GF-D8 (cell line): ENCODE results near the gene PREX1.

ENCODE experiments used
- DNase-seq: peaks from one replicate; lab custom pipeline; 2025; lab: John Stamatoyannopoulos, UW

The PREX1 gene

GRCh38 chr20:48621376-48622078 lies 206.3 kb downstream of the PREX1 start:
- no peak for DNase-seq

GRCh38 chr20:48620507-48621375 lies 207.1 kb downstream of the PREX1 start:
- peak; percentile 9 for DNase-seq

GRCh38 chr20:48620154-48620506 lies 207.7 kb downstream of the PREX1 start:
- DNase-seq = no peak

GRCh38 chr20:48619126-48620101 lies 208.4 kb downstream of the PREX1 start:
- no peak for DNase-seq

- DNase-seq = no peak
Measured at GRCh38 chr20:48618631-48619030, 209.2 kb downstream of the PREX1 start.

- DNase-seq = no peak
Measured at GRCh38 chr20:48618052-48618451, 209.7 kb downstream of the PREX1 start.

- no peak for DNase-seq
Measured at GRCh38 chr20:48617481-48617880, 210.3 kb downstream of the PREX1 start.

- no peak for DNase-seq
Measured at GRCh38 chr20:48616481-48616880, 211.3 kb downstream of the PREX1 start.

GRCh38 chr20:48615871-48616270 lies 211.9 kb downstream of the PREX1 start:
- DNase-seq = no peak

GRCh38 chr20:48614593-48615274 lies 213.1 kb downstream of the PREX1 start:
- no peak for DNase-seq

GRCh38 chr20:48613926-48614325 lies 213.9 kb downstream of the PREX1 start:
- DNase-seq = no peak

- DNase-seq = no peak
Measured at GRCh38 chr20:48612335-48612734, 215.5 kb downstream of the PREX1 start.

- DNase-seq = no peak
Measured at GRCh38 chr20:48610996-48611395, 216.8 kb downstream of the PREX1 start.

GRCh38 chr20:48609491-48609978 lies 218.3 kb downstream of the PREX1 start:
- no peak for DNase-seq

GRCh38 chr20:48608756-48609155 lies 219.0 kb downstream of the PREX1 start:
- no peak for DNase-seq

GRCh38 chr20:48607544-48607865 lies 220.3 kb downstream of the PREX1 start:
- DNase-seq = no peak

- DNase-seq = no peak
Measured at GRCh38 chr20:48606841-48607543, 220.8 kb downstream of the PREX1 start.

- DNase-seq = no peak
Measured at GRCh38 chr20:48606172-48606840, 221.5 kb downstream of the PREX1 start.

GRCh38 chr20:48605364-48606171 lies 222.2 kb downstream of the PREX1 start:
- DNase-seq = no peak

GRCh38 chr20:48604936-48605335 lies 222.9 kb downstream of the PREX1 start:
- no peak for DNase-seq
